ENCODE measurements around the gene APOBEC3G. TPM values are rescaled to one million over a fixed set of nuclear protein-coding genes. Genes with fewer than 3 reads are reported as not detected.
A peak's percentile ranks its signal among the peaks of the same experiment; 100 is the strongest.

APOBEC3G gene
- total RNA-seq, 2 experiments from 2014 or later: 45.9 to 47.4 TPM

DNA sequence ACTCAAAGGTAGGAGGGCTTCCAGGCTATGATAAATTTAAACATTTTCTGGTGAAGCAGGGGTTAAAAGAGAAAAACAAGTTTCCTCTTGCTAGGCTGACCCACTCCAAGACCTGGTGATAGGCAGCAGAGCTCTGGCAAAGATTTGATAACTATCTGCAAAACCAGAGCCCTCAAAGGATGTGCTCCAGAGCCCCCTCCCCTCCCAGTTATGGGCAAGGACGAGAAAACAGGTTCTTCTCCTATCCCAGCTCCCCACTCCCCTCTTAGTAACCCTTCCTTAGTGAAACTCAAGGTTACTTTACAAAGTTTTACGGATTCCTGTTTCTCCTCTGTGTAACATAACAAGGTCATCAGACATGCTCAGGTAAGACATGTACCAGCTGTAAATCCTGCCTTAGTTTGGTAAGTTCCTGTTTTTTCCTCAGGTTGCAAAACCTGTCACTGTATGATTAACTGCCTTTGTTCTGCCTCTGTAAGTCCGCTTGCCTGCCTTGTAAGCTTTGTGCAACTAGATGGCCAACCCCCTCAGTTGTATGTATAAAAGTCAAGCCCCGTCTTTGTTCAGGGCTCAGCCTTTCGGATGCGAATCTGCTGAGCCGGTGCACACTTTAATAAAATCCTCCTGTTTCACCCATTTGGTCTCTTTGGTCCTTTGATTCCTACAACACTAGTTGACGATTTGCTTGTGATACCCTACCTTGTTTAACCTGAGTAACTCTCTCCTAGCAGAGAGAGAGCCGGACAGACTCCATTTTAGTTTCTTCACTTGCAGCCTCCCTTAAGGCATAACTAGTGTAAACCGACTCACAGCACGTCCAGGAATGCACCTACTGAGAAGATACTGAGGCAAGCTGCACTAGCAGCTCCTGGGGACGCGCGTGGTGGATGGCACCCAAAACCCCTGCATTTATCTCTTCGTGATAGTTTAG lies 33.8 kb downstream of the APOBEC3G start:
- ChIA-PET CTCF (no interaction called here), POLR2A (no interaction called here)
- H3K27me3 Mint-ChIP-seq: no peaks in the 10 kb centered on the region

DNA sequence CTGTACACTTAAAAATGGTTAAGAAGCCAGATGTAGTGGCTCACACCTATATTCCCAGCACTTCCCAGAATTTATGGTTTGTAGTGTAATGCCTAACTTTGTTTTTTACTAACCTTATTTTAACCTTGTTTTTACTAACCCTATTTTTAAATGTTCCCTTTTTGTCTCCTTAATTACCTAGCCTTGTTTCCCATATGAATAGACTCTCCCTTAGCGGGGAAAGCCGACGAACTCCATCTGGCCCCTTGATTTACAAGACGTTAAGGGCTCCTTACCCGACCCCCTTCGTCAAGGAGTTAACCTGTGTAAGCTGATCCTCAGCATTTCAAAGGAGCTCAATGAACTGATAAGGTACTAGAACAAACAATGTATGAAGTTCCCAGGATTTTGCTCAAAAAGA lies 37.0 kb downstream of the APOBEC3G start:
- POLR2A ChIA-PET: interaction anchor here (0.7 to 1.0 kb wide), 3 partner anchors 37 to 360 kb away, joined by 3 to 8 read pairs (median 5); partner anchors contain the start of gene APOBEC3G
- Mint-ChIP-seq H3K27ac (no peak overlapping the region), H3K27me3 (no peaks in the 10 kb centered on the region), H3K9me3 (ENCODE audit: low read depth) (no peaks in the 10 kb centered on the region), H3K4me3 (no peak overlapping the region), H3K4me1 (peaks cover 49% of the 10 kb centered on the region), H3K36me3 (ENCODE audit: low read depth) (no peaks in the 10 kb centered on the region)
- intact Hi-C loops (cut with DNase I, micrococcal nuclease): no loop called here
- CTCF ChIA-PET: interaction anchor here (0.6 to 1.7 kb wide), 5 partner anchors 8 to 355 kb away, joined by 3 to 6 read pairs (median 3); no protein-coding TSS in a partner anchor
- no peak for DNase-seq
- ATAC-seq: no peak

More for the DNA sequence above, 33.8 kb downstream of the APOBEC3G start:
- Mint-ChIP-seq H3K27ac (no peak overlapping the region), H3K4me3 (no peak overlapping the region), H3K4me1 (peaks cover 23% of the 10 kb centered on the region), H3K36me3 (ENCODE audit: low read depth) (no peaks in the 10 kb centered on the region), H3K9me3 (ENCODE audit: low read depth) (no peaks in the 10 kb centered on the region)
- no peak for DNase-seq
- no peak for ATAC-seq
- intact Hi-C loops (cut with DNase I, micrococcal nuclease): no loop called here

DNA sequence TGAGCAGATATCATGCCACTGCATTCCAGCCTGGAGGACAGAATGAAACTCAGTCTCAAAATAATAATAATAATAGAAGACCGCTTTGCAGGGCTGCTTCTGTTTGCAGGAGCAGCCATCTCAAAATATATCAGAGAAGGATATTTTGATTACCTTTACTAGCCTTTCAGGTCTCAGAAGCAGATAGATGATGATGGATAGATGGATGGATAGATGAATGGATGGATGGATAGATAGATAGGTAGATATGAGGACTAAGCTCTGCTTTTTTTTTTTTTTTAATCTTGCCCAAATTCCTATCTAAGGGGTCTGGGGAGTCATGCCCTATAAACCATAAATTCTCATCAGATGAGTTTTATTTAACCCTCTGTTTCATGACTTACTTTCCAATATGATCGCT lies 38.5 kb downstream of the APOBEC3G start:
- H3K4me3 Mint-ChIP-seq: no peak overlapping the region
- no peaks in the 10 kb centered on the region for H3K27me3 Mint-ChIP-seq
- H3K9me3 Mint-ChIP-seq (ENCODE audit: low read depth): no peaks in the 10 kb centered on the region
- ATAC-seq: no peak
- H3K4me1 Mint-ChIP-seq: peaks cover 49% of the 10 kb centered on the region
- no peaks in the 10 kb centered on the region for H3K36me3 Mint-ChIP-seq (ENCODE audit: low read depth)
- CTCF ChIA-PET: interaction anchor here (0.7 to 1.3 kb wide), 2 partner anchors 162 to 247 kb away, joined by 3 read pairs; no protein-coding TSS in a partner anchor
- intact Hi-C loops (cut with DNase I, micrococcal nuclease): loop anchor here (5.0 kb wide), 2 partner anchors 243 to 358 kb away; partner anchors contain the start of genes CBX6 (in 1 of the 2) and SUN2 (in 1 of the 2)
- POLR2A ChIA-PET: interaction anchor here (0.7 kb wide), 2 partner anchors 19 to 133 kb away, joined by 3 read pairs; no protein-coding TSS in a partner anchor
- no peak for DNase-seq
- peak overlapping the region; percentile 28 for H3K27ac Mint-ChIP-seq

DNA sequence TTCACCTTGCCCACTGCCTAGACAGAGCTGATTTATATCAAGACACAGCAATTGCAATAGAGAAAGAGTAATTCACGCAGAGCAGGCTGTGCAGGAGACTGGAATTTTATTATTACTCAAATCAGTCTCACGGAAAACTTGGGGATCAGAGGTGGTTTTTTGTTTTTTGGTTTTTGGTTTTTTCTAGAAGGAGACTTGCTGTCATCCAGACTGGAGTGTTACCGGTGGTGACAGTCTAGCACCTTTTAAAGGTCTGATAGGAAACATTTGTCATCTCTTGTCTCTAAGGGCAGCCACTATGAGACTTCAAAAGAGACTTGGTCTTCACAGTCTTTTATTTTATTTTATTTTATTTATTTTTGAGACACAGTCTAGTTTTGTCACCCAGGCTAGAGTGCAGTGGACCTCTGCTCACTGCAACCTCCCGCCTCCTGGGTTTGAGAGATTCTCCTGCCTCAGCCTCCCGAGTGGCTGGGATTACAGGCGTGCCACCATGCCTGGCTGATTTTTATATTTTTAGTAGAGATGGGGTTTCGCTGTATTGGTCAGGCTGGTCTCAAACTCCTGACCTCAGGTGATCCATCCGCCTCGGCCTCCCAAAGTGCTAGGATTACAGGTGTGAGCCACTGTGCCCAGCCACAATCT lies 39.0 kb downstream of the APOBEC3G start:
- DNase-seq: no peak
- ATAC-seq: peak; percentile 42
- H3K4me3 Mint-ChIP-seq: no peak overlapping the region
- H3K27me3 Mint-ChIP-seq: no peaks in the 10 kb centered on the region
- no peaks in the 10 kb centered on the region for H3K9me3 Mint-ChIP-seq (ENCODE audit: low read depth)
- H3K27ac Mint-ChIP-seq: peak overlapping the region; percentile 69
- intact Hi-C loops (cut with DNase I, micrococcal nuclease): loop anchor here (2.0 to 5.0 kb wide), 5 partner anchors 25 to 359 kb away; partner anchors contain the start of genes CBX6 (in 2 of the 2), APOBEC3C (in 1 of the 2) and SUN2 (in 1 of the 2)
- ChIA-PET CTCF (interaction anchor here (0.7 to 1.3 kb wide), 2 partner anchors 162 to 247 kb away, joined by 3 read pairs; no protein-coding TSS in a partner anchor), POLR2A (interaction anchor here (0.7 kb wide), 2 partner anchors 18 to 133 kb away, joined by 3 read pairs; no protein-coding TSS in a partner anchor)
- peaks cover 49% of the 10 kb centered on the region for H3K4me1 Mint-ChIP-seq
- no peaks in the 10 kb centered on the region for H3K36me3 Mint-ChIP-seq (ENCODE audit: low read depth)

DNA sequence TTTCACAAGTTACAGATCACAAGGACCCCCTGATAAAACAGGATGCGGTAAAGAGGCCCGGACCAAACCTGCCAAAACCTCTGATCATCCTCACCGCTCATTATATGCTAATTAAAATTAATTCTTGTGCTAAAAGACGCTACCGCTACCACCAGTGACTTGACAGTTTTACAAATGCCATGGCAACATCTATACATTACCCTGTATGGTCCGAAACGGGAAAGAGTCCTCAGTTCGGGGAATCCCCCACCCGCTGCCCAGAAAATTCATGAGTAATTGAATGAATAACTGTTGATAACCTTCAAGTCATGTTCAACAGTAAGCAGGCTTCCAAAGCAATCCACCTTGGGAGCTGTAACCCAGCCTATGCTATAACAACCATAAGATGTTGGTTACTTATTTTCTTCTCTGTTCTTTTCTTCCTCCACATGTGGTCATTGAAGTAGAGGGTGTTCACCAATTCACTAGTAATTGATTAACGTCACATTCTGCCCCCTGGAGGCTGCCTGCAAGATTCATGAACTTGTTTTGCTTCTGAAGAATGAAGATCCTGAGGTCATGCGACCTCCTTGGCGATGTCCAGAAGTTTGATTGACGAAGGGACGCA lies 40.6 kb downstream of the APOBEC3G start:
- ChIA-PET CTCF (interaction anchor here (1.0 kb wide), 1 partner anchor 23 kb away, joined by 3 read pairs; no protein-coding TSS in a partner anchor), POLR2A (no interaction called here)
- no peaks in the 10 kb centered on the region for H3K27me3 Mint-ChIP-seq
- DNase-seq: peak; percentile 84
- H3K27ac Mint-ChIP-seq: peak overlapping the region; percentile 86
- intact Hi-C loops (cut with DNase I, micrococcal nuclease): loop anchor here (1.0 to 5.0 kb wide), 10 partner anchors 27 to 360 kb away; partner anchors contain the start of genes APOBEC3C (in 2 of the 2), CBX6 (in 2 of the 2) and SUN2 (in 1 of the 2)
- peaks cover 54% of the 10 kb centered on the region for H3K4me1 Mint-ChIP-seq
- H3K36me3 Mint-ChIP-seq (ENCODE audit: low read depth): no peaks in the 10 kb centered on the region
- H3K9me3 Mint-ChIP-seq (ENCODE audit: low read depth): no peaks in the 10 kb centered on the region
- H3K4me3 Mint-ChIP-seq: peak overlapping the region; percentile 10
- ATAC-seq: peak; percentile 60

DNA sequence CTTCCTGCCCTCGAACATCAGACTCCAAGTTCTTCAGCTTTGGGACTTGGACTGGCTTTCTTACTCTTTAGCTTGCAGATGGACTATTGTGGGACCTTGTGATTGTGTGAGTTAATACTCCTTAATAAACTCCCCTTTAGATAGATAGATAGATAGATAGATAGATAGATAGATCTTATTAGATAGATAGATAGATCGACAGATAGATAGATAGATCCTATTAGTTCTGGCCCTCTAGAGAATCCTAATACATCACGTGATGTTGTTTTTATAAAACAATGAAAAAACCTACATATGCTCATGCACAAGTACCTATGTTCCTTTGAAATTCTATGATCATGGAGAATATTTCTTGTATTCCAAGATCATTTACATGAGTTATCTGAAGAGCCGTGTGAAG lies 43.9 kb downstream of the APOBEC3G start:
- no peak overlapping the region for H3K4me3 Mint-ChIP-seq
- H3K9me3 Mint-ChIP-seq (ENCODE audit: low read depth): no peaks in the 10 kb centered on the region
- ChIA-PET POLR2A (no interaction called here), CTCF (no interaction called here)
- no peak for DNase-seq
- H3K4me1 Mint-ChIP-seq: peaks cover 30% of the 10 kb centered on the region
- no peak for ATAC-seq
- no peak overlapping the region for H3K27ac Mint-ChIP-seq
- no peaks in the 10 kb centered on the region for H3K27me3 Mint-ChIP-seq
- intact Hi-C loops (cut with DNase I, micrococcal nuclease): no loop called here
- no peaks in the 10 kb centered on the region for H3K36me3 Mint-ChIP-seq (ENCODE audit: low read depth)

DNA sequence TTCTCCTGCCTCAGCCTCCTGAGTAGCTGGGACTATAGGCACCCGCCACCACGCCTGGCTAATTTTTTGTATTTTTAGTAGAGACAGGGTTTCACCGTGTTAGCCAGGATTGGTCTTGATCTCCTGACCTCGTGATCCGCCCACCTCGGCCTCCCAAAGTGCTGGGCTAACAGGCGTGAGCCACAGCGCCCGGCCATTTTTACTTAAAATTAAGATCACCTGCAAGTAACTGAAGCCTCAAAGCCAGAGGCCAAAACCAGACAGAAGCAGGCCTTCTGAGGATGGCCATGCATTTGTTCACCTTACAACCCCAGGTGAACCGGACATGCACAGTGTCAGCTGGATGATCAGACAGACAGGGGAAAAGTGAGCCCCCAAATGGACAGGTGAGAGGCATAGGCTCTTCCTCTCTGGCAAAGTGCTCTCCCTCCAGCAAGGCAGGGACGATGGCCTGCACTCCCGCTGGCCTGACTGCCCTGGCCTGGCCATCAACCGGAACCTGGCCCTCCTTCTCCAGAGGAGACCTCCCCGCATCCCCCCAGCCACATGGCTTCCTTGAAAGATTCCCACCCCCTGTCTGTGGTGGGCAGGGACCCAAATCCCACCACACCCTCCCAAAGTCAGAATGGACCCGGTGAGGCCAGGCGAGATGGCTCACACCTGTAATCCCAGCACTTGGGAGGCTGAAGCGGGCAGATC lies 45.8 kb downstream of the APOBEC3G start:
- intact Hi-C loops (cut with DNase I, micrococcal nuclease): loop anchor here (1.0 kb wide), 1 partner anchor 116 kb away; no protein-coding TSS in a partner anchor
- H3K27ac Mint-ChIP-seq: no peak overlapping the region
- ChIA-PET POLR2A (no interaction called here), CTCF (no interaction called here)
- no peak overlapping the region for H3K4me3 Mint-ChIP-seq
- H3K9me3 Mint-ChIP-seq (ENCODE audit: low read depth): no peaks in the 10 kb centered on the region
- ATAC-seq (no peak), DNase-seq (no peak)
- no peaks in the 10 kb centered on the region for H3K27me3 Mint-ChIP-seq
- H3K36me3 Mint-ChIP-seq (ENCODE audit: low read depth): no peaks in the 10 kb centered on the region
- peaks cover 14% of the 10 kb centered on the region for H3K4me1 Mint-ChIP-seq

DNA sequence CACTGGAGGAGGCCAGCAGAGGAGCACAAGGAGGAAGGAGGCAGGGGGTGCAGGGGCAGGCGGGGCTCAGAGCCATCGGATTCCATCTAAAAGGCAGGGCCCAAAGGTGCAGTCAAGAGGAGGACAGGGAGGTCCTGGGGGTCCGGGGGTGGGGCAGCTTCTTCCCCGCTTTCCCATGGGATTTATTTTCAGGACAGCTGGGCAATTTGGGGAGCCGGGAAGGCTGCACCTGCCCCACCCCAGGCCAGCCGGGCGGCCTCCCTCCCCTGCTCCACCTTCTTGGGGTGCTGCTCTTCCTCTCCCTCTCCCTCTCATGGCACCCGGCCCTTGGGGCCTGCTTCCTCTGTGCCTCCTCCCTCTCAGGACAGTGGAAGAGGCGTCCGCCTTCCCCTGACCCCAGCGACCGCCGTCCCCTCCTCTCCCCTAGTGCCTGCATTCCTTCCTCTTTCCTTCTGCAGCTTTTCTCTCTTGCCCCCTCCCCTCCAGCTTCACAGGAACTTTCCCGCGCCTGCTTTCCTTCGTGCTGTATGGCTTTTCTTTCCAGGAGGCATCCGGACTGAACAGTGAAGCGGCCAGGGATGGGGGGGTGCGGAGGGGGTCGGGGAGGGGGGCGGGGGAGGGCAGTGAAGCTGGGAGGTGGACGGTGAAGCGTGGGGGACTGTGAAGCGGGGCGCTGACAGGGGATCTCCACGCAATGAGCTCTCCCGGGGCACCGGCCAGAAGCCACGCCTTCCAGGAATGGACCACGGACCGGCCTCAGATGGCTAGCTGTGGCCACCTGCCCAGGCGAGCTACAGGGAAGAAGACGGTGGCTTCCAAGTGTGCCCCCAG lies 46.9 kb downstream of the APOBEC3G start:
- ChIA-PET POLR2A (interaction anchor here (0.6 kb wide), 1 partner anchor 255 kb away, joined by 3 read pairs; no protein-coding TSS in a partner anchor), CTCF (no interaction called here)
- DNase-seq (no peak), ATAC-seq (no peak)
- intact Hi-C loops (cut with DNase I, micrococcal nuclease): no loop called here
- Mint-ChIP-seq H3K4me1 (peaks cover 6% of the 10 kb centered on the region), H3K36me3 (ENCODE audit: low read depth) (no peaks in the 10 kb centered on the region), H3K4me3 (no peak overlapping the region), H3K27me3 (no peaks in the 10 kb centered on the region), H3K9me3 (ENCODE audit: low read depth) (no peaks in the 10 kb centered on the region), H3K27ac (no peak overlapping the region)

DNA sequence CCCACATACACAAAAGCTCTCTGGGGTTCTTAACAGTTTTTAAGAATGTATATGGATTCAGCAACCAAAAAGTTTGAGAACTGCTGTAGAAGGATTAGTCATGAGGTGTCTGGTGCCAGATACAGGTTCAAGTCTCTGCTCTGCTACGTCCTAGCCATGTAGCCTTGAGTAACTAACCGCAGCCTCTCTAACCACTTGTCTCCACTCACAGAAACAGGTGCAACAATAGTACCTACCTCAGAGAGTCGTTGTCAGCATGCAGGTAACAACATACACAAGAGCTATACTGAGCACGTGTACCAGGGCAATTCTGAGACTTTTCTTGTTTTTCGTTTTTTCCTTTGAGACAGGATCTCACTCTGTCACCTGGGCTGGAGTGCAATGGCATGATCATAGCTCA lies 48.5 kb downstream of the APOBEC3G start:
- Mint-ChIP-seq H3K27ac (no peak overlapping the region), H3K4me1 (peaks cover 5% of the 10 kb centered on the region), H3K36me3 (ENCODE audit: low read depth) (no peaks in the 10 kb centered on the region), H3K4me3 (no peak overlapping the region), H3K9me3 (ENCODE audit: low read depth) (no peaks in the 10 kb centered on the region), H3K27me3 (no peaks in the 10 kb centered on the region)
- ChIA-PET CTCF (interaction anchor here (1.0 to 1.5 kb wide), 3 partner anchors 10 to 256 kb away, joined by 3 to 6 read pairs (median 4); no protein-coding TSS in a partner anchor), POLR2A (no interaction called here)
- intact Hi-C loops (cut with DNase I, micrococcal nuclease): no loop called here
- no peak for ATAC-seq
- no peak for DNase-seq

DNA sequence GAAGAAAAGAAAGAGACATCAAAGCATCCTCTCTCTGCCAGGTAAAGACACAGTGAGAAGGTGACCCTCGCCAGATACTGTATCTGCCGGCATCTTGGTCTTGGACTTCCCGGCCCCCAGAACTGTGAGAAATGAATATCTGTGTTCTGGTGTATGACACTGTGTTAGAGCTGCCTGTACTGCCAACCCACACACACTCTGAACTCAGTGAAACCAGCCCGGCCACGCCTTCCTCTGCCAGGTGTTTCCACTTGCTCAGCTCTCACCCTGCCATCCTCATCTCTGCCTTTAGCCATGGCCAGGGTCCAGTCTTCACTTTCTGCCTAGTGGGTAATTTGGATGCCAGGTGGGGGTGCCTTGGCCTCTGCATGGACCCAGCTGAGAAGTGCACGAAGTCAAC lies 51.4 kb downstream of the APOBEC3G start:
- Mint-ChIP-seq H3K27ac (no peak overlapping the region), H3K4me3 (no peak overlapping the region), H3K4me1 (no peaks in the 10 kb centered on the region), H3K36me3 (ENCODE audit: low read depth) (no peaks in the 10 kb centered on the region), H3K27me3 (no peaks in the 10 kb centered on the region), H3K9me3 (ENCODE audit: low read depth) (no peaks in the 10 kb centered on the region)
- ChIA-PET POLR2A (no interaction called here), CTCF (no interaction called here)
- no peak for DNase-seq
- intact Hi-C loops (cut with DNase I, micrococcal nuclease): no loop called here
- ATAC-seq: peak; percentile 33

Data from activated CD4-positive, alpha-beta T cell treated with anti-CD3 and anti-CD28 coated beads for 36 hours (primary cell).